Testis (tissue), 2 donors: ENCODE measurements around the gene TMEM141.

Source experiments
- CTCF ChIP-seq, 3 experiments: fragments of 450-650 bp in 2 of 3; fragments of 200-600 bp in 1 of 3; sonication (generic) in 1 of 3; IDR thresholded peaks; one replicate each; pipeline ENCODE4 v1.5.1; 2016 to 2019; ENCODE audit warnings: antibody characterized with exemption in 3 of 3, mild to moderate bottlenecking in 2 of 3, moderate library complexity in 1 of 3
- POLR2A ChIP-seq: fragments of 450-650 bp; IDR thresholded peaks from one replicate; pipeline ENCODE4 v1.6.1; 2017; ENCODE audit warnings: antibody characterized with exemption, mild to moderate bottlenecking, moderate library complexity

DNA sequence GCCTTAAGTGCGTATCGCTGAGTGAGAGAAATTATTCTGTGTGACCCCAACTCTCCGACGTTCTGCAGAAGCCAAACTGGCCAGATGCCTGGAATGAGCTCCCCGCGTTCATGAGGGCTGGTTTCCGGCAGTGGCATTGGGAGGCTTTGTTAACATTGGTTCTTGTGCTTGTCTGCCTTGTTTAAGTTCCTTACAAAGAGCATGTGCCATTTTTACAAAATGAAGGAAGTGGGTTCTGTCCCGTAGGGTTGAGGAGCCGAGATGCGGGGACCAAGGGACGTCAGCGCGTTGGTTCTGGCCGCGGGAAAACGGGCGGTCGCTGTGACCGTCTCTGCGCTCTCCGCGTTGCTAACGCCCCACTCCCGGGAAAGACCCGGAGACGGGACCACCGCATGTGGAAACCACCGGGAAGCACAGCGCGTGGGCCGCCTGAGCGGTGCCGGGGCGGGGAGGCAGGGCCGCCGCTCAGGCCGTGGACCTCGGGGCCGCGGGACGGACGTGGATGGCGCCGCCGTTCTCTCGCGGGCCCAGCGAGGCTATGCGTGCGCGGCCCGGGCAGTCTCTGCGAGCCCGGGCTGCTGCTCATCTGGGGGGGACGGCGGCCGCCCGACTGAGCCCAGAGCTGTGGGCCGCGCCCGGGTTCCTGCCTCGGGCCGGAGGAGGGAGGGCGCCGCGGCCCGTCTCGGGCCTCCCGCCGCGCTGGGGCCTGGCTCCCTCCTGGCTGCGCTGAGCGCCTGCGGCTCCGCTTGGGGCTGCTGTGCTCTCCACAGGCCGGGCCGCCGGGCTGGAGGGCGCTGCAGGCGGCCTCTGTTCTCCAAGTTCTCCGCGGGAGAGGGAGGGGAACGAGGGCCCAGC is 30.1 kb downstream of the TMEM141 start:
- TF ChIP-seq CTCF (IDR thresholded peaks at IDR 0.05) (no peak), POLR2A (no peak)
